ENCODE data around the gene NDUFB8.
A peak's percentile ranks its signal among the peaks of the same experiment; 100 is the strongest.

NDUFB8 gene

DNA sequence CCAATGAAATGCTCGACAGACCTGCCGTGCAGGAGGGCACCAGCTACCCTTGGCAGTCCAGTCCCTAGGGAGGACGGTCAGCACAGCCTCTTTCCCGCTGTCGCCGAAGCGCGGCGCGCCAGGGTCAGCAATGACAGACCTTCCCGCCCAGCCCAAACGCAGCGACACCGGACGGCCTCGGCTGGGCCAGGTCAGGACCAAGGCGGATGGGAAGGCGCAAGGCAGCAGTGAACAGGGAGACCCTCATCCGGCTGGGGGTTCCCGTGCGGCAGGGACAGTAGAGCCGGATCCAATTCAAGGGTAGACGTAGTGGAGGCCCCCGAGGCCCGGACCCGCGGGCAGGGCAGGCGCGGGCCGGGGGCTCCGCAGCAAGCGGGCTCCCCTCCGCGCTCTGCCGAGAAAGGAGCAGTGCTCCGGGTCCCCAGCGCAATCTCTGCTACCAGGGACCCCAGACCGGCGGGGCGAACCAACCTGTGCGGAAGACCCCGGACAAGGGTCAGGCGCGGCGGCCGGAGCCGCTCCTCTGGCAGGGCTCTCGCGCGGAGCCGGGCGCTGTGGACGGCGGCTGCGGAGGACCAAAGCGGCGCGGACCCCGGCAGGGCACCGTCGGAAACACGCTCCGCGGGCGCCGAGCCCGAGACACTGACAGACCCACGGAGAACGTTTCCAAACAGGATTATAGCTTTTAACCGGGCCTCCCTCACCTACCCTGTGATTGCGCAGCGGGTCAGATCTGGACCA lies 10.2 kb downstream of the NDUFB8 start, which contains the start of gene SEC31B:
Gene SEC31B (minus strand): TSS at position 551 of the 741 bp plus-strand sequence. CDS start 2,909 bp downstream, outside the sequence.
- H3K4me3 ChIP-seq (ENCODE audit: low read depth, low read length): peak within 1 kb of the TSS; percentile 59
- TF ChIP-seq CTCF (conservative IDR thresholded peaks at IDR 0.05; ENCODE audit: low read depth, low read length): no peak
- DNase-seq (ENCODE audit: low read depth): no peak

DNA sequence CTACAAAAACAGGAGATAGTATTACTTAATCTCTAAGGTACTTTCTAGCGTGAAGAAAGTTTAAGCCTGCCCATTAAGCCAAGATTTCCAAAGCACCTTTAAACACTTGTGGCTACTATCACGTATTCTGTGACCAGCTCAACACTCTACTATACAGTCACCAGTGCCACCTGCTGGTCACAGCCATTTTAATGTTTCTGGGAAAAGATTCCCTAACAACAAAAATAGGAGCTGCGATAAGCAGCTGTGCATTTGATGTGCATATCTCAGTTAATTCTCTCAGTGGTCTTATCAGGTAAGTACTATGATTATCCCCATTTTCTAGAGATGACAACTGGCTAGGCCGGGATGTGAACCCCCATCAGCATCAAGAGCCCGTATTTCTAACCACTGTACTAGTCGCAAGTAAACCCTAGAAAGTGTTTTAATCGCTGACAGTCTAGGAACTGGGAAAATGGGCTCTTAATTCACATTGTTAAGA lies 10.9 kb downstream of the NDUFB8 start:
- DNase-seq (ENCODE audit: low read depth): peak; percentile 72
- peak overlapping the region; percentile 59 for H3K4me3 ChIP-seq (ENCODE audit: low read depth, low read length)
- peak; percentile 70 for TF ChIP-seq CTCF (conservative IDR thresholded peaks at IDR 0.05; ENCODE audit: low read depth, low read length)

DNA sequence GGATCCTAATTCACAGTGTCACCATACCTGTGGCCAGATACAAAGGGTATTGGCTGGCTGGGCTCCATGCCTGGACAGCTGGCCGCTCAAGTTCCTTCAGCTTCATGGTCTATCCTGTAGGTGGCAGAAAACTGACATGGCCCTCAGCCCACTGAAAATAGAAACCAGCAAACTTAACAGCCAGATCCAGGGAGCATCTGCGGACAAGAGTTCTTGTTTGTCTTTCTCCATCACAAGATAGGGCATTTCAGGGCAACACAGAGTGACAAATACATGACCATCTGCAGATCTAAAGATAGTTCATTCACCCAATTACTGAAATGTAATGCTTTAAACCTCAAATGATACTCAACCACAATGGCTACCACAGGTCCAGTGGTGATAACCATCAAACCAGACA lies 12.8 kb downstream of the NDUFB8 start:
- peak; percentile 51 for DNase-seq (ENCODE audit: low read depth)
- H3K4me3 ChIP-seq (ENCODE audit: low read depth, low read length): no peak overlapping the region
- peak; percentile 49 for TF ChIP-seq CTCF (conservative IDR thresholded peaks at IDR 0.05; ENCODE audit: low read depth, low read length)

GRCh38 chr10:100515612-100516011 lies 14.1 kb downstream of the NDUFB8 start:
- DNase-seq (ENCODE audit: low read depth): no peak
- H3K4me3 ChIP-seq (ENCODE audit: low read depth, low read length): no peak overlapping the region
- TF ChIP-seq CTCF (conservative IDR thresholded peaks at IDR 0.05; ENCODE audit: low read depth, low read length): no peak

DNA sequence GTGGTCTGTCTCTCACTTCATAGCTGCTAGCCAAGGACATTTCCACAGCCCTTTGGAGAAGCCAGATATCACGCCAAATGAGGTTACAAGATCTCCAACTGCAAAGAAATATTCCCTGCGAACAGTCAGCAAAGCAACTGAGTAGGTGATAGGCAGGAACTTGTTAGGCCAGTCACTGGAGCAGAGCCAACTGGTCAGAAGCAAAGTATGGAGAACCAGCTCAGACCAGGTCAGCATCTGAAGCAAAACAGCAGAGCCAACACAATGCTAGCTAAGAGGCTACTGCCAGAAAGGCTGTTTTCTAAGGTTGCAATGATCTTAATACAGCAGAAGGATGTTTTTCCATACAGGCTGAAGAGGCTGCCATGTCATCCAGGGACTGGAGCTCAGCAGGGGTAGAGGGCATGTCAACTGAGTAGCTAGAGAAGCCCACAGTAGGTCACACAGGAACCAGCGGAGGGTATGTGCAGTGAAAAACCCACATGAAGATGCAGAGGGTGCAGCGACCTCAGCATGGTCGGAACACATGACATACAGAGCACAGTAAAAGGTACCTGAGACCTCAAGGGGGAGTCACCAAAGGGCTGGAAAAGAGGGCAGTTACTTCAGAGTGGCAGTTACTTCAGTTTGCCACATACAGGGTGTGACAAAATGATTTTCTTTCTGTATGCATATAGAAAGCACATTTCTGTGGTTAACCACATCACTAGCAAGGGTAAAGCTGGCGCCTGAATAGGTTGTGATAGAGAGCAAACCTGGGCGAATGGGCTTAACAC lies 18.9 kb downstream of the NDUFB8 start:
- H3K4me3 ChIP-seq (ENCODE audit: low read depth, low read length): no peak overlapping the region
- DNase-seq (ENCODE audit: low read depth): no peak

DNA sequence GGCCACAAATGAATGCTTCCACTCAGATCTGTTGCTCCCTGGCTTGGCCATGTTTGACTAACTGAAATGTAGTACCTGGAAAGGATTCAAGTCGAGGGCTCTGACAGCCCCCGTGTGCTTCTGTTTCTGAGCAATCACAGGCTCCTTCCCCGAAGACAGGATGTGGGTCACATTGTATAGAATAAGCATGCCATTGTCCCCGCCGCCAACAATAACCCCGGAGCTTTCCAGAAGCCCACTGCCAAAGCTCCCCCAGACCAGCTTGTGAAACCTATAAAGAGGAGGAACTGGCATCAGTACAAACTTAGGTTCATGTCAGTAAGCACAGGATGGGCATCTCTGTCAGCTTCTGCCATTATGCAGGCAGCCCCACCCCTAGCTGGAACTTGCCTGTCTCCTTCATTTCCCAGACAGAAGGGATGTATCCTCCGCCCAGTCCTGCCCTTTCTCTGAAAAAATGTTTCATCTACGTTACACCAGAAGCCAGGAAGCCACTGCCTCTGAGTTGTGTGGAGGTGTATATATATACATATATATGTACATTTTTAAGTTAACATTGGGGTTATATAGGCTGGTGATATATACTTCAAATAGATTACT lies 20.3 kb downstream of the NDUFB8 start:
- no peak for TF ChIP-seq CTCF (conservative IDR thresholded peaks at IDR 0.05; ENCODE audit: low read depth, low read length)
- no peak for DNase-seq (ENCODE audit: low read depth)
- H3K4me3 ChIP-seq (ENCODE audit: low read depth, low read length): no peak overlapping the region

More for the DNA sequence above, 18.9 kb downstream of the NDUFB8 start:
- no peak for TF ChIP-seq CTCF (conservative IDR thresholded peaks at IDR 0.05; ENCODE audit: low read depth, low read length)

Measured in choroid plexus epithelial cell (primary cell).